HG02798 (cell line): ENCODE results near the gene CRHR1.

Experiments used
- ATAC-seq: cut with Tn5 transposase; IDR thresholded peaks from one replicate; pipeline ENCODE4 v1.9.1; 2021; ENCODE audit warnings: mild to moderate bottlenecking; ENCODE audit not compliant: unreplicated experiment, poor library complexity

CRHR1 gene

DNA sequence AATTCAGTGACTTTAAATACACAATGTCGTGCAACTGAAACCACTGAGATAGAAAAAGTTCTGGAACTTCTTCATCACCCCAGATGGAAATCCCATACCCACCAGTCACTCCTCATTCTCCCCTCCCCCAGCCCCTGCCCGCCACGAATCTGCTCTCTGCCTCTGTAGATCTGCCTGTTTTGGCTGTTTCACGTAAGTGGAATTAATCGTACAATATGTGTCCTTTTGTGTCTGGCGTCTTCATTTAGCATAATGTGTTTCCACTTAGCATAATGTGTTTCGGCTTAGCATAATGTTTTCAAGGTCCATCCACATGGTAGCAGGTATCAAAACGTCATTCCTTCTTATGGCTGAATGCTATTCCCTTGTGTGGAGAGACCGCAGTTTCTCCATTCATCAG, 57.1 kb downstream of the CRHR1 start:
- no peak for ATAC-seq

GRCh38 chr17:45841883-45842525, 57.9 kb downstream of the CRHR1 start:
- no peak for ATAC-seq

- no peak for ATAC-seq
Observed at GRCh38 chr17:45843722-45844121, 59.6 kb downstream of the CRHR1 start.

DNA sequence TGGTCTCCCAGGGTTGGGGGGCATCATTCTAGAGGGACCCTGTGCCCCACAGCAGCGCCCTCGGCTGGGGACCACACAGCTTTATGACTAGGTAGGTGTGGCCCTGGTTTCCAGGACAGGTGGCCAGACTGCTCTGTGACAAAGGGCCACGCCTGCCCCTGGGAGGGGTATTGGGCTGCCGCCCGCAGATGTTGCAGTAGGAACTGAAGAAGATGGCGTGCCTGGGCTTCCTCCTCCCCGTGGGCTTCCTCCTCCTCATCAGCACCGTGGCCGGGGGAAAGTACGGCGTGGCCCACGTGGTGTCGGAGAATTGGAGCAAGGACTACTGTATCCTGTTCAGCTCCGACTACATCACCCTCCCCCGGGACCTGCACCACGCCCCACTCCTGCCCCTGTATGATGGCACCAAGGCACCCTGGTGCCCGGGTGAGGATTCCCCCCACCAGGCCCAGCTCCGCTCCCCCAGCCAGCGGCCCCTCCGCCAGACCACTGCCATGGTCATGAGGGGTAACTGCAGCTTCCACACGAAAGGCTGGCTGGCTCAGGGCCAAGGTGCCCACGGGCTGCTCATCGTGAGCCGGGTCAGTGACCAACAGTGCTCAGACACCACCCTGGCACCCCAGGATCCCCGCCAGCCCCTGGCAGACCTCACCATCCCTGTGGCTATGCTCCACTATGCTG, 60.7 kb downstream of the CRHR1 start, which contains the start of gene SPPL2C:
TSS of gene SPPL2C (plus strand) at position 187 of the 681 bp plus-strand sequence. CDS start at position 213, 26 bp downstream.
- no peak for ATAC-seq

GRCh38 chr17:45845376-45846185, 61.5 kb downstream of the CRHR1 start:
- no peak for ATAC-seq

DNA sequence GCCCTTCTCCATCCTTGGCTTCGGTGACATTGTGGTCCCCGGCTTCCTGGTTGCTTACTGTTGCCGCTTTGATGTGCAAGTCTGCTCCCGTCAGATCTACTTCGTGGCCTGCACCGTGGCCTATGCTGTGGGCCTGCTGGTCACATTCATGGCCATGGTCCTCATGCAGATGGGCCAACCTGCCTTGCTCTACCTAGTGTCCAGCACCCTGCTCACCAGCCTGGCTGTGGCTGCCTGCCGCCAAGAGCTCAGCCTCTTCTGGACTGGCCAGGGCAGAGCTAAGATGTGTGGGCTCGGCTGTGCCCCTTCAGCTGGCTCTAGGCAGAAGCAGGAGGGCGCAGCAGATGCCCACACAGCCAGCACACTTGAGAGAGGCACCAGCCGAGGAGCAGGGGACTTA, 62.1 kb downstream of the CRHR1 start:
- no peak for ATAC-seq

GRCh38 chr17:45846646-45847045, 62.5 kb downstream of the CRHR1 start:
- ATAC-seq, result no peak

DNA sequence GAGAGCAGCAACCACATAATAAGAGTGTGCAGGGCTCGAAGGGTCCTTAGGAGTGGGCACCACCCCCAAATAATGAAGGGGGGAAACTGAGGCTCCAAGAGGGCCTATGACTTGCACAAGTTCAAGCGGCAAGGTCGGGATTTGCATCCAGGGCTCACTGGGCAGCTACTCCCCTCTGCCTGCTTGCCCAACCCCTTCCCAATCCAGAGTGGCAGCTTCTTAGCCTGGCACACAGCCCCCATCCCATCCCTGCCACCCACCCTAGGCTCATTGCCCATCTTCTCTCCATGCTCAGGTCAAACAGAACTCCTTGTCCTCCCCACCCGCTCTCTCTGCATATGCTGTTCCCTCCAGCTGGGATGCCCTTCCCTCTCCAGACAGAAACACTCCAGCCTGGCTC, 63.0 kb downstream of the CRHR1 start:
- no peak for ATAC-seq

- no peak for ATAC-seq
Observed at GRCh38 chr17:45847747-45848146, 63.6 kb downstream of the CRHR1 start.

DNA sequence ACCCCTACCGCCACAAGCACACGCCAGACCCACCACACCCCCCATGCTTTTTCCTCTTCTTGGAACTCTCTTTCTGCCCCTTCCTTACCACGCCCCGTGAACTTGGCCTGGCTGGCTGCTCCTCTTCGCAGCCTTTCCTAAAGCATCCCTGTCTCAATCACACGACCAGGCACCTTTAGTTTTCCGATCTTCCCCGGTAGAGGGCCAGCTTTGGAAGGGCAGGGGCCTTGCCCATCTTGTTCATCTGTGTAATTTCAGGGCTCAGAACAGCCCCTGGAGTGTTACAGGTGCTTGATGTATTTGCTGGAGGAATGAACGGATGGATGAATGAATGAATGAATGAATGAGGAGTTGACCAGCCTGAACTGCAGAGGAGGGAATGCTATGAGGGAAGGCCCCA, 64.3 kb downstream of the CRHR1 start:
- no peak for ATAC-seq

DNA sequence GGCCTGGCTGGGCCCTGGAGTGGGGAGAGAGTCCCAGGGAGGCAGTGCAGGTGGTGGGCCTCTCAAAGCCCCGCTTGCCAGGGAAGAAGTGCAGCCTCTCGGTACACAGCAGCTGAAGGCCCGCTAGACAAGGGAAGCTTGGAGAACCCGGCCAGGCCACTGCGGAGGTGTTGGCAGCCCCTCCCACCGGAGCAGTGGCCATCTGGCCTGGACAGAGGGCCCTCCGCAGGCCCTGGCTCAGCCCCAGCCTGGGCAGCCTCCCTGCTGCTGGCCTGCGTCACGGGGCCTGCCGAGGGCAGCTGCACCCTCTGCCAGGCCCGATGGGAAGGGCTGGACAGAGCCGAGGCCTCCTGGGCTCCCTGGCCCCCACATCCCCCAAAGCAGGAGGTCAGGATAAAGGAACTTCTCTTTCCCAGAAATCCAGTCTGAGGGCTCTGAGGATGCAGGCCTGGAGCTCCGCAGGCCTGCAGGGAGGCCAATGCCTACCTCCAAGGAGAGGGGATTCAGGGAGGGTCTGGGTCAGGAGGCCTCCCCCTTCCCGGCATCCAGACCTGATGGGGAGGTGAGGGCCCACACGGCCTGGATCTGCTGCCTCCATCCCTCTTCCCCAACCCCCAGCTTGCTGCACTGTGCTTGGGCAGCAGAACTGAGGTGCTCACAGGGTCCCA, 64.9 kb downstream of the CRHR1 start:
- no peak for ATAC-seq

- ATAC-seq, result no peak
Observed at GRCh38 chr17:45849536-45849990, 65.4 kb downstream of the CRHR1 start.

DNA sequence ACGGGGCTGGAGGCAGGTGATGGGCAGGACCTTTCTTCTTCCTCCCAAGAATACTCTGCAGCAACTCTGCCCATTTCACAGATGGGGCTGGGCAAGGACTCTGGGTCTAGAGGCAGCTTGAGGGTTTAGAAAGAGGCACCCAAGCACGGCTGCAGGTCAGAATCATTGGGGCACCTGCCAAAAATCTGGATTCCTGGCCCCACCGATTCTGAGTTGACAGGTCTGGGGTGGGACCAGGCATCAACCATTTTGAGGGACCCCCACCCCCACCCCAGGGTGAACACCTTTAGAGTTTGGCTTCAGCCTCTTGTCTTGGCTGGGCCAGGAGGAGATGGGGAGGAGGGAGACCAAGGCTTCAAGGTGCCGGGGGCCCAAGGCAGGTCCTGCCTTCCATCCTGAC, 65.9 kb downstream of the CRHR1 start:
- ATAC-seq, result no peak

DNA sequence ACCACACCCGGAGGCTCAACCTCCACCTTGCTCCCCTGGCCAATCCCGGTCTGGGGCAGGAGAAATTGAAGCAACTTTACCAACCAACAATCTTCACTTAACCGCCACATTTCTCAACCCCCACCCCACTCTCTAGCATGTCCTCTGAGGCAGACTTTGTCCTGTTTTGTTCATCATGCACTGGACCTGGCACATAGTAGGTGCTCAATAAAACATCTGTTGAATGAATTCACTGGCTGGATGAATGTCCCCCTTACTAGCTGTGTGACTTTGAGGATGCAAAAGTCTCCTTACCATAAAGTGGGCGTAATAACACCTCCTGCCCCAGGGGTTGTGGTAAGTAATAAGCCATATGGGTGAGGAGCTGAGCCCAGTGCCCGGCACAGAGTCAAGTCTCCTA, 66.3 kb downstream of the CRHR1 start:
- no peak for ATAC-seq

DNA sequence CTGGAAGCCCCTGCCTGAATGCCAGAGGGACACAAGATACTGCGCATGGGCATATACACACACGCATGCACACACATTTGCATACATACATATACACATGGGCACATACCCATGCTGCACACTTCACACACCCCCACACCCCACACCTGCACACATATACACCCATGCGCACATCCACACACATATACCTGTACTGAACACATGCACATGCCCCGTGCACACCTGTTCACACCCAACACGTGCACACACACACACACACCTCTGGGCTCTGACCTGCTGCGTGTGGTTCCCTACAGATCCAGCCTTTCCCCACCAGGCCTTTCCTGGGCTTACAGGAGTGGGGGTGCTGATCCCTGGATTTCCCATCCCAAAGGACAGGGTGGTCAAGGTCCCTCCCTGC, 66.9 kb downstream of the CRHR1 start:
- no peak for ATAC-seq

DNA sequence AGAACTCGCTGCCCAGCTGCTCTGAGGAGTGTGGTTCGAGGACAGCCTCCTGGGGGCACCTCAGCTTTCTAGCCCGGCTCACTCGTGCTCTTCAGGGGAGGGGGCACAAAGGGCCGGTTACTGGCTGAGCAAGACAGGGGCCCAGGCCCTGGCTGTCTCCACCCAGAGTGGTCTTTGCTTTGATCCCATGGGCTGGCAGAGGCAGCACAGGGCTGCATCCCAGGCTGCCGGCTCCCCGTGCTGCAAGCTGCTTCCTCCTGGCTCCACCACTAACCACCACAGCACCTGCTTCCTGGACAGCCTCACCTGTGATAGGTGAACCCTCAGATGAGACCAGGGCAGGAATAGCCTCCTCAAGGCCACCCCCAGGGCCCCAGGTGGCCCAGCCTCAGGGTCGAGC, 67.3 kb downstream of the CRHR1 start:
- ATAC-seq, result no peak

DNA sequence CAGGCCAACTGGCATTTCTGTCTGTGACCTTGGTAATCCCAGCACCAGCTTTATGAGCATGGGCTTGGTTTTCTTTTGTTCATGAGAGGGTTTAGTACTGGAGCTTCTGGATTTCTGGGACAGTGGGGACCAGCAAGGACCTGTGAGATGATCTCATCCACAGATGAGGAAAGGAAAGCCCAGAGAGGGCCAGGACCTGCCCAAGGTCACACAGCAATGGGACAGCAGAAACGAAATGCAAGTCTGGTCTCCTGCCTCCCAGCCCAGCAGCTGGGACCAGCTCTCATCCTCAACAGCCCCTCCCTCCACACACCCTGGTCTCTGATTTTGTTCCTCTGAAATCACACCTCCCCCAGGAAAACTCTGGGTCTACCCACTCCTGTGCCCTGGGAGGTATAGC, 67.8 kb downstream of the CRHR1 start:
- ATAC-seq, result no peak

DNA sequence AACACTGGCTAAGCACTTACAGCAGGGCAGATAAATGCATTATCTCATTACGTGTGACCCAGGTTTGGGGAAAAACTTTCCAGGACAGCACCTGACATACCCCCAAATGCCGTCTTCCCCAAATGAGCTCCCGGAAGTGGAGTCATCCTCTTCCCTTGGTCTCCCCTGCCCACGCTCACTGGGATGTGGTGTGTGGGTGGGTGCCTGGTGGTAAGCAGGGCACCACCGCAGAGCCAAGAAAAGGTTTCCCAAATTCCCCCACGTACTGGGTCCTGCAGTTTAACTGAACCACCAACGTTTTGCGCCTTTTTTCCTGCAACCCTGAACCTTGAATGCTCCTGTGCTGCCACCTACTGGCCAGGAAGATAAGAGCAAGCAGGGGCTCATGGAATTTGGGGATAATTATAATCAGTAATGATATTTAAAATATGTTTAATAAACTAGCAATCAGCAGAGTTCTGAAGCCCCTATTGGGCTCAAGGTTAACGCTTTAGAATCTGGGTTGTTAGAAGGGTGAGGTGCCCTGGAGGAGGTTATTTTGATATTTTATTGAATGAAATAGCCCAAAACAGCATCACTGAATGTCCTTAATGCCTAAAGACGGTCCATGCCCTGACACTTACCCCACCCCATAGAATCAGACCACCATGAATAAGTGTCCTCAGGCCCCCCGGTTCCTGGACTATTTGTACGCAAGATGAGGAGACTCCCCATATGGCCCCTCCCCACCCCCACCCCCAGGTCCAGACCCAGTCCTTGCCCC, 68.6 kb downstream of the CRHR1 start:
- no peak for ATAC-seq

DNA sequence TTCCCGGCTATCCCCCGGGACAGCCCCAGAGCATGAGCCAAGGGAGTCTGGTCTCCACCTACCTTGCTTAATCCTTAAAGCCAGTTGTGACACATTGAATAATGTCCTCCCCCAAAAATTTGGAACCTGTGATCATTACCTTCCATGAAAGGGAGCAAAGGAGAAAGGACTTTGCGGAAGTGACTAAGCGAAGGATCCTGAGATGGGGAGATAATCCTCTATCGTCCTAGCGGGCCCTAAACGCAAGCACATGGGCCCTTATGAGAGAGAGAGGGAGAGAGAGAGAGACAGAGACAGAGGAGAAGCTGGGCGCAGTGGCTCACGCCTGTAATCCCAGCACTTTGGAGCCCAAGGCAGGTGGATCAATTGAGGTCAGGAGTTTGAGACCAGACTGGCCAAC, 70.1 kb downstream of the CRHR1 start:
- ATAC-seq, result no peak
